NCI-H2107 treated with DMSO at 0.1 percent for 48 hours (cell line): ENCODE measurements around the gene SMIM7.

Experiments used
- DNase-seq: peaks from one replicate; lab custom pipeline; 2025; ENCODE audit not compliant: unreplicated experiment; lab: John Stamatoyannopoulos, UW

The SMIM7 gene

DNA sequence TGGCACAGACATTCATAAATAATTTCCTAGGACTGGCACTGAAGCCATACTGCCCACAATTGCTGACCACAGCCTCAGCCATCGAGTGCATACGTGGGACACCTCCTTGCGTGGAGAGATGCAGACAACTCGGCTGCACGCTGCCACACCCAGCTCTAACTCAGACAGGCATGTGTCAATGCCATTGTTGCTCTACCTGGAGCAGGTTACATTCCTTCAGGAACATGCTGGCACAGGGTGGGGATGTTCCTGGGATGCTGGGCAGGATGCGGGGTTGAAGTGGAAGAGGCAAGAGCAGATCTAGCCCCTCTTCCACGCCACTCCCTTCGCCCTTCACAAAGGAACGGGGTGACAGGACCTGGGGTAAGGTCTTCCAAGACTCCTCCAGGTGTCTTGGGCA lies 63.5 kb downstream of the SMIM7 start:
- DNase-seq: no peak
